Posterior vena cava (tissue), 2 donors: ENCODE measurements around the gene THOC2. TPM values are rescaled to one million over a fixed set of nuclear protein-coding genes. Genes with fewer than 3 reads are reported as not detected.
"Not testable (repeated sequence)": the region's sequence is repeated elsewhere in the genome, so short reads cannot be mapped to it uniquely, and the experiment has no call there.

ENCODE experiments used
- DNase-seq: peaks from one replicate; pipeline ENCODE4 v3.0.0-alpha.2; 2020; ENCODE audit warnings: low spot score
- intact Hi-C, 2 donors: fragments of 100-400 bp; cut with DNase I; formaldehyde crosslinking; loops; one replicate each; pipeline versions ENCODE4 v1.14.1 to v1.14.2; 2022 to 2023
- total RNA-seq, 2 donors: library from RNA; stranded (reverse); fragmentation: NEBNext Ultra II Directional; extraction: Animal tissue kit (Norgen Biotek cat#: 25700); gene quantifications; one replicate each; pipeline ENCODE4 v1.2.1, GENCODE V29; 2021
- donor health status: DM: yes; HTN: yes; CAD: no.
- donor health status: DM: yes; HTN: yes; CAD: no.

Gene THOC2
- total RNA-seq, 2 donors from 2014 or later: 60.8 to 63.5 TPM

DNA sequence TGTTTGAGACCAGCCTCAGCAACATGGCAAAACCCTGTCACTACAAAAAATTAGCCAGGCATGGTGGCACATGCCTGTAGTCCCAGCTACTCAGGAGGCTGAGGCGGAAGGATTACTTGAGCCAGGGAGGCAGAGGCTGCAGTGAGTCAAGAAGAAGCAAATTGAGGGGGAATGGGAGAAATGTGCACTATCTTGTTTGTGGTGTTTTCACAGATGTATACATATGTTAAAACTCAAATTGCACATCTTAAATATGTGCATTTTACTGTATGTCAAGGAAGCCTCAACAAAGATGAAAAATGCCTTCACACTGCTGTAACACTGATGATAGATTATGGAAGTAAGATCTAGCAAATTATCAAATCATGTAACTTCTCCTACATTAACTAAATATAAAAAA, 44.3 kb downstream of the THOC2 start:
- DNase-seq: no peak
- intact Hi-C loops: no loop called here

DNA sequence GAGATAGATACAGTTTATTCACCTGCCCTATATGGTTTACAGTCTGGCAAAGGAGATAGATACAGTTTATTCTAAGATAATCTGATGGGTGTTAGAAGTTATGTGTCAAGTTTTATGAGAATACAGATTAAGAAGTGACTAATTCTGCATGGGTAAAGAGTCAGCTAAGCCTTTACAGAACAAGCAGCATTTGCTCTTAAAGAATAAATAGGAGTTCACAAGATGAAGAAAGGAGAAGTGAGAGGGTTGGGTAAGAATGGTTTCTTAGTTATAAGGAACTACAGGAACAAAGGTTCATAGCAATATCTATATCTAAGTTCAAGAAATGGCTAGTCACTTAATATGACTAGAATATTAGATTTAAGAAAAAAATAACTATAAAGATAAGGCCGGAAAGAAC, 47.6 kb downstream of the THOC2 start:
- no peak for DNase-seq
- intact Hi-C loops: no loop called here

DNA sequence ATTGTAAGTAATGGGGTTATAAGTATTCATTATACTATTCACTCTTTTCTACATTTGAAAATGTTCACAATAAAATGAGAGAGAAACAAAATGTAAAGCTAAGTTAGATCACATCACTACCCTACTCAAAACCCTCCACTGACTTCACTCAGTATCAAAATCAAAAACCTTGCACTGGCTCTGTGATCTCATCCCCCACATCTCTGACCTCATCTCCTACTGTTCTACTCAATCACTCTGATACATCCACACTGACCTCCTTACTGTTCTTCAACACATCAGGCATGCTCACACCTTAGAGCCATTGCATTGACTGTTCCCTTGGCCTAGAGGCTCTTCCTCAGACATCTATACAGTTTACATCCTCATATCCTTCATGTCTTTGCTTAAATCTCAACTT, 50.7 kb downstream of the THOC2 start:
- intact Hi-C loops: no loop called here
- no peak for DNase-seq

DNA sequence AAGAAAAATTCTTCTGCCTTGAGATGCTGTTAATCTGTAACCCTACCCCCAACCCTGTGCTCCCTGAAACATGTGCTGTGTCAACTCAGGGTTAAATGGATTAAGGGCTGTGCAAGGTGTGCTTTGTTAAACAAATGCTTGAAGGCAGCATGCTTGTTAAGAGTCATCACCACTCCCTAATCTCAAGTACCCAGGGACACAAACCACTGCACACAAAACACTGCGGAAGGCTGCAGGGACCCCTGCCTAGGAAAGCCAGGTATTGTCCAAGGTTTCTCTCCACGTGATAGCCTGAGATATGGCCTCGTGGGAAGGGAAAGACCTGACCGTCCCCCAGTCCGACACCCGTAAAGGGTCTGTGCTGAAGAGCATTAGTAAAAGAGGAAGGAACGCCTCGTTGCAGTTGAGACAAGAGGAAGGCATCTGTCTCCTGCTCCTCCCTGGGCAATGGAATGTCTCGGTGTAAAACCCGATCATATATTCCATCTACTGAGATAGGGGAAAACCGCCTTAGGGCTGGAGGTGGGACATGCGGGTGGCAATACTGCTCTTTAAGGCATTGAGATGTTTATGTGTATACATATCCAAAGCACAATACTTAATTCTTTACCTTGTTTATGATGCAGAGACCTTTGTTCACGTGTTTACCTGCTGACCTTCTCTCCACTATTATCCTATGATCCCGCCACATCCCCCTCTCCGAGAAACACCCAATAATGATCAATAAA, 53.0 kb downstream of the THOC2 start:
- intact Hi-C loops: not testable (repeated sequence)

DNA sequence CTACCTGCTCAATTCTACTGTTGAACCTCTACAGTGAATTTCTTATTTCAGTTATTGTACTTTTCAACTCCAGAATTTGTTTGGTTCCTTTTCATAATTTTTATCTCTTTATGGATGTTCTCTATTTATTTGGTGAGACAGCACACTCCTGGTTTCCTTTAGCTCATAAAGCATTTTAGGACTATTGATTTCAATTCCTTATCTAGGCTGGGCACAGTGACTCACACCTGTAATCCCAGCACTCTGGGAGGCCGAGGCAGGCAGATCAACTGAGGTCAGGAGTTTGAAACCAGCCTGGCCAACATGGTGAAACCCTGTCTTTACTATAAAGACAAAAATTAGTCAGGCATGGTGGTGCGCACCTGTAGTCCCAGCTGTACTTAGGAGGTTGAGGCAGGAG, 57.7 kb downstream of the THOC2 start:
- intact Hi-C loops: no loop called here
- no peak for DNase-seq

More for the DNA sequence above, 53.0 kb downstream of the THOC2 start:
- DNase-seq: not testable (repeated sequence)

DNA sequence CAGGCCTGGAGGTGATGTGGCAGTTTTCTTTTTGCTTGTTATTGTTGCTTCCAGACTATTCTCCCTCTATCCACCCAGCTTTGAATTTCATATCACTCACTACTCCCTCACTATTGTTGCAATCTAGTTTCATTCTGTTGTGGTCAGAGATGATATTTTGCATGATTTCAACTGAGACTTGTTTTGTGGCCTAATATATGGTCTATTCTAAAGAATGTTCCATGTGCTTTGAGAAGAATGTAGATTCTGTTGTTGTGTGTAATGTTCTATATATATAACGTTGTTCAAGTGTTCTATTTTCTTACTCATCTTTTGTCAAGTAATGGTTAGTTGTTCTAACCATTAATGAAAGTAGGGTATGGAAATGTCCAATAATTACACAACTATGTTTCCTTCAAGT, 59.0 kb downstream of the THOC2 start:
- DNase-seq: no peak
- intact Hi-C loops: no loop called here

DNA sequence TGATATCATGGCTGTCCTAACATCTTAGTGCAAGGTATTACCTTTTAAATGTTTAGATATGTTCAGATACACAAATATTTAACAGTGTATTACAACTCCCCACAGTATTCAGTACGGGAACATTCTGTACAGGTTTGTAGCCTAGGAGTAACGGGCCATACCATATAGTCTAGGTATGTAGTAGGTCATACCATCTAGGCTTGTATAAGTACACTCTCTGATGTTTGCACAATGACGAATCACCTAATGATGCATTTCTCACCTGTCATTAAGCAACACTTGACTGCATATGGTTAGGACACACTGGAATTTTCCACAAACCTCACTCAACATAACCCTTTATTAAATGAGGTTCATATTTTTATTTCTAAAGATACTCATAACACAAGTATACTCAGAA, 67.7 kb downstream of the THOC2 start:
- DNase-seq: no peak
- intact Hi-C loops: no loop called here

DNA sequence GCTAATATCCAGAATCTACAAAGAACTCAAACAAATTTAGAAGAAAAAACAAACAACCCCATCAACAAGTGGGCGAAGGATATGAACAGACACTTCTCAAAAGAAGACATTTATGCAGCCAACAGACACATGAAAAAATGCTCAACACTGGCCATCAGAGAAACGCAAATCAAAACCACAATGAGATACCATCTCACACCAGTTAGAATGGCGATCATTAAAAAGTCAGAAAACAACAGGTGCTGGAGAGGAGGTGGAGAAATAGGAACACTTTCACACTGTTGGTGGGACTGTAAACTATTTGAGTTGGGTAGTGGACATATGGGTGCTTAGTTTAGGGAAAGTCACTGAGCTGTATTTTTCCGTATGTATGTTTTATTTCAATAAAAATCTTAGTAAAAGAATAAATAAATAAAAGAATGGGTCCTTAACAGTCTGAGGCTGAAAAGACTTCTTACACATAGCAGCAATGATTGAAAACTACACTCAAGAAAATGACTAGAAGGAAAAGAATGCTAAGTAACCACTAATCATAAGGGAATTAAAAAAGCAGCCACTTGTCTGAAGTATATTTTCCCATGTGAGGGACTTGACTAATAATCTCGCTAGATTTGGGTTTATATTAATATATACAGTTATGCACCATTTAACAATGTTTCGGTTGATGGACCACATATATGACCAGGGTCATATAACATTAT, 68.2 kb downstream of the THOC2 start:
- intact Hi-C loops, DNase-seq: not testable (repeated sequence)

DNA sequence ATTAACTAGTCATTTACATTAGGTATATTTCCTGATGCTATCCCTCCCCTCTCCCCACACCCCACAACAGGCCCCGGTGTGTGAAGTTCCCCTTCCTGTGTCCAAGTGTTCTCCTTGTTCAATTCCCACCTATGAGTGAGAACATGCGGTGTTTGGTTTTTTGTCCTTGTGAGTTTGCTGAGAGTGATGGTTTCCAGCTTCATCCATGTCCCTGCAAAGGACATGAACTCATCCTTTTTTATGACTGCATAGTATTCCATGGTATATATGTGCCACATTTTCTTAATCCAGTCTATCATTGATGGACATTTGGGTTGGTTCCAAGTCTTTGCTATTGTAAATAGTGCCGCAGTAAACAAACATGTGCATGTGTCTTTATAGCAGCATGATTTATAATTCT, 69.1 kb downstream of the THOC2 start:
- DNase-seq, intact Hi-C loops: not testable (repeated sequence)

DNA sequence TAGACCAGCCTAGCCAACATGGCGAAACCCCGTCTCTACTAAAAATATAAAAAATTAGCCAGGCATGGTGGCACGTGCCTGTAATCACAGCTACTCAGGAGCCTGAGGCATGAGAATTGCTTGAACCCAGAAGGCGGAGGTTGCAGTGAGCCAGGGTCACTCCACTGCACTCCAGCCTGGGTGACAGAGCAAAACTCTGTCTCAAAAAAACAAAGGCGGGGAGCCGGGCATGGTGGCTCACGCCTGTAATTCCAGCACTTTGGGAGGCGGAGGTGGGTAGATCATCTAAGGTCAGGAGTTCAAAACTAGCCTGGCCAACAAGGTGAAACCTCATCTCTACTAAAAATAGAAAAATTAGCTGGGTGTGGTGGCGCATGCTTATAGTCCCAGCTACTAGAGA, 76.3 kb downstream of the THOC2 start:
- DNase-seq, intact Hi-C loops: not testable (repeated sequence)

DNA sequence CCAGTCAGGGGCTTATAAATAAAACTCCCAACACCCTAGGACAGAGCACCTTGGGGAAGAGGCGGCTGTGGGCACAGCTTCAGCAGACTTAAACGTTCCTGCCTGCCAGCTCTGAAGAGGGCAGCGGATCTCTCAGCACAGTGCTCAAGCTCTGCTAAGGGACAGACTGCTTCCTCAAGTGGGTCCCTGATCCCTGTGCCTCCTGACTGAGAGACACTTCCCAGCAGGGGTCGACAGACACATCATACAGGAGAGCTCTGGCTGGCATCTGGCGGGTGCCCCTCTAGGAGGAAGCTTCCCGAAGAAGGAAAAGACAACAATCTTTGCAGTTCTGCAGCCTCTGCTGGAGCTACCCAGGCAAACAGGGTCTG, 84.1 kb downstream of the THOC2 start:
- intact Hi-C loops, DNase-seq: not testable (repeated sequence)

DNA sequence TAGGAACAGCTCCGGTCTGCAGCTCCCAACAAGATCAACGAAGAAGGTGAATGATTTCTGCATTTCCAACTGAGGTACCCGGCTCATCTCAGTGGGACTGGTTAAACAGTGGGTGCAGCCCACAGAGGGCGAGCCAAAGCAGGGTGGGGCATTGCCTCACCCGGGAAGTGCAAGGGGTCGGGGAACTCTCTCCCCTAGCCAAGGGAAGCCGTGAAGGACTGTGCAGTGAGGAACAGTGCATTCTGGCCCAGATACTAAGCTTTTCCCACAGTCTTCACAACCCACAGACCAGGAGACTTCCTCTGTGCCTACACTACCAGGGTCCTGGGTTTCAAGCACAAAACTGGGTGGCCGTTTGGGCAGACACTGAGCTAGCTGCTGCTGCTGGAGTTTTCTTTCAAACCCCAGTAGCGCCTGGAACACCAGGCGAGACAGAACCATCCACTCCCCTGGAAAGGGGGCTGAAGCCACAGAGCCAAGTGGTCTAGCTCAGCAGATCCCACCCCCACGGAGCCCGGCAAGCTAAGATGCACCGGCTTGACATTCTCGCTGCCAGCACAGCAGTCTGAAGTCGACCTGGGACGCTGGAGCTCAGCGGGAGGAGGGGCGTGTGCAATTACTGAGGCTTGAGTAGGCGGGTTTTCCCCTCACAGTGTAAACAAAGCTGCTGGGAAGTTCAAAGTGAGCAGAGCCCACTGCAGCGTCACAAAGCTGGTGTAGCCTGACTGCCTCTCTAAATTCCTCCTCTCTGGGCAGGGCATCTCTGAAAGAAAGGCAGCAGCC, 84.6 kb downstream of the THOC2 start:
- DNase-seq: no peak
- intact Hi-C loops: no loop called here

DNA sequence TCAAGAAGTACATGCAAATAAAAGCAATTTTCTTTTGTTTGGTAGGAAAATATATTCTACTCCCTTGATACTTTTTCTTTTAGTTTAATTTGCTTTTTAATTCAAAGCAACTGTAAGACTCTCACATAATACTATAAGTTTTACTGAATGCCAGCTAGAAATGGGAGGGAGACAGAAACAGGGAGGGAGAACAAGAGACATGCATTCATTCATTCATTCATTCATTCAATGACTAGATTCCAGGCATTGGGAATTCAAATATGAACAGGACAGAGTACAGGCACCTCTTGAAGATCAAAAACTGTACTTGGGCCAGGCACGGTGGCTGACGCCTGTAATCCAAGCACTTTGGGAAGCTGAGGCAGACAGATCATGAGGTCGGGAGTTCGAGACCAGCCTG, 85.6 kb downstream of the THOC2 start:
- no peak for DNase-seq
- intact Hi-C loops: no loop called here

DNA sequence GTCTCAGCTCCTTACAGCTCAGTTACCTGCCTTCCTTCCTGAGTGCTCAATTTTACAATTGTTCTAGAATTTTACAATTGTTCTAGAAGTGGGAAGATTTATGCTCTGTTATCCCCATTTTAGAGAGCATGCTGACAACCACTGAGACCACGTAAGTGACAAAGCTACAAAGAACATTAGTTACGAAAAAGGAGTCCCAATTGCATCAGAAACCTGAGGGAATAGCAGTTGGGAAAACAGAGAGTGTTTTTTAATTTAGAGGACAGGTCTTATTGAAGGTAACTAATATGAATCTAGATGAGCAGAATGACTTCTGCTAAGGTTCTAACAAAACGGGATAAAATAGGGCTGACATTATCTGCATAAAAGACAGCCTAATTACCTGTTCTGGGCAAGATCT, 103.3 kb downstream of the THOC2 start:
- no peak for DNase-seq
- intact Hi-C loops: no loop called here

DNA sequence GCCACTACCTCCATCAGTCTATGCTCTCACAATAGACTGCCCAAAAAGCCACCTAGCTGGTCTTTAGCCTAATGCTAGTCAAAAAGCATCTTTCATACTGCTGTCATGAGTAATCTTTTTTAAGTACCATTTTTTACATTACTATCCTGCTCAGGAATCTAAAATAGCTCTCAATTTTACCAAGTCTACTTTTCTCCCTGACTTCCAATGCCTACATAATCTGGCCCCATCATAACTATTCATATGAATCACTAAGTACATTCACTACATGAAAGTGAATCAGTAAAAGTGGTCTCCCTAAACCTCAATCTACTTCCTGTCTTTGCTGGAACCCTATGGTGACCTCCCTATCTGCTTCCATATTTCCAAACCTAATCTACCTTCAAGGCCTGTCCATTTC, 105.9 kb downstream of the THOC2 start:
- no peak for DNase-seq
- intact Hi-C loops: no loop called here

DNA sequence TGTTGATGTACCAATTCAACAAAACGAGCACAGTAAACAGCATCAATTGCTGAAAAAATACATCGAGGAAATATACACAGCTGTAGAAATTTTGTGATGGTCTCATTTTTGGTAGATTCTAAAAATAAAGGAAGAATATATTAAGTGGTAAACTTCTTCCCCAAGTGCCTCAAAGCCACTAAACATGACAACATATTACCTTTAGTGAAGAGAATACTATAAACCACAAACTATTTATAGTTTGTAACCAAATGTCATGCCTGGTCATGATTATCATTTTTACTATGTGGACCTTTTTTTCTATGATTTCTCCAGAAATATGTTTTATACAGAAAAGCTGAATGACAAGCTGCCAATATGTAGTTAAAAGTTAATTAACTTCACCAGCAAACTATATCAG, 106.9 kb downstream of the THOC2 start:
- DNase-seq: no peak
- intact Hi-C loops: no loop called here

DNA sequence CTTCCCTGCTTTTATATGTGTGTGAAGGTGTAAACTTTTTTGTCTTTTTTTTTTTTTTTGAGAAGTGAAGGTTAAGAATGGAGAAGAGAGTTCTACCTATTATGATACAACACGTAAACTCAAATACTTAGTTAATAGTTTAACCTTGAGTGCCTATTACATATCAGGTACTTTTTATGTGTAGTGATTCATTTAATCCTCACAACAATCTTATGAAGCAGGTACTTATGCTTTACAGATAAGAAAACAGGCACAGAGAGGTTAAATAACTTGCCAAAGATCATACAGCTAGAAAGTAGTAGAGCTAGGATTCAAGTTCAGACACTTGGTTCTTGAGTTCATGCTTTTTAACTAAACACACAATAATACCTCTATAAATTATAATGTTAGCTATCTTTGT, 107.4 kb downstream of the THOC2 start:
- intact Hi-C loops: no loop called here
- DNase-seq: no peak

DNA sequence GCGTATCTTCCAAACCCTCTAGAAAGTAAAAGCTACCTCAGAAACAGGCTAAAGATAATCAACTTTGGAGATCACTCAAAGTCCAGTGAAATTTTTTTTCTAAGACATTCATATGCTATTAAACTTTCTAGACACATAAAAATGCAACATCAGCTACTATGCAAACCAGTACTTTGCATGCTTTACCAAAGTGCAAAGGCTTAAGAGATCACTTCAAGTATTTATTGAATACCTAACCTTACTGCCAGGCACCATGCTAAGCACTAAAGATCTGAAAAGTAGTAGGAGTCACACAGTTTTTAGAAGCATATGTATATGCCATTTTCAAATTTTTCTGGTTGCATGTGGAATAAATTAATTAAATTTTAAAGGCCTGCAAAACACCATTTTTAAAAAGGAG, 115.8 kb downstream of the THOC2 start:
- no peak for DNase-seq
- intact Hi-C loops: no loop called here

DNA sequence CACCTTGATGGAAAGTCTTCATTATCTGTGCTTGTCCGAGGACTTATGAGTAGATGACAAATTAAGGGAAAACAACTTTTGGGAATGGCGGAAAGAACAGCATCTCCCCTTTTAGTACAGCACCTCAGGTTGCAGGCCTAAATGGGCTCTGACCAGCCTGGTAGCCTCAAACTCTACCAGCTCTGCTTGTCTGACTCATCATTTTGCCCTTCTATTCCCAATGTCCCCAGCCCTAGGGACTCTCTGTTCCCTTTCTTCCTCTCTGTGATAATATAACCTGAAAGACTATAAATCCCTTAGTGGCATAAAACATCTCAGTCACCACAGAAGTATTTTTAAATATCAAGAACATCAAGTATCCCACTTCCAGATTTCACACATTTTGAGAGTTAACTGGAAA, 121.9 kb downstream of the THOC2 start:
- intact Hi-C loops: no loop called here
- no peak for DNase-seq

DNA sequence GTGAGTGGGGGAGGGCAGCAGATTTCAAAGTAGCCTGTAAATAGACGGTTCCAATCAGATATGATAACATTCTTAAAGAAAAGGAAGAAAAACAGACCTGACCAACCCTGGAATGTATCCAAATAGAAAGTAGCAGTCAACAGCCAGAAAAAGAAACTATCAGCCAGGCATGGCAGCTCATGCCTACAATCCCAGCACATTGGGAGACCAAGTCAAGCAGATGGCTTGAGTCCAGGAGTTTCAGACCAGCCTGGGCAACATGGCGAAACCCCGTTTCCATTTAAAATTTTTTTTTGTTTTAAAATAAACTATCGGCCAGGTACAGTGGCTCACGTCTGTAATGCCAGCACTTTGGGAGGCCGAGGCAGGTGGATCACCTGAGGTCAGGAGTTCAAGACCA, 125.0 kb downstream of the THOC2 start:
- intact Hi-C loops: no loop called here
- no peak for DNase-seq
